ENCODE data around the gene STK4.

STK4 gene

DNA sequence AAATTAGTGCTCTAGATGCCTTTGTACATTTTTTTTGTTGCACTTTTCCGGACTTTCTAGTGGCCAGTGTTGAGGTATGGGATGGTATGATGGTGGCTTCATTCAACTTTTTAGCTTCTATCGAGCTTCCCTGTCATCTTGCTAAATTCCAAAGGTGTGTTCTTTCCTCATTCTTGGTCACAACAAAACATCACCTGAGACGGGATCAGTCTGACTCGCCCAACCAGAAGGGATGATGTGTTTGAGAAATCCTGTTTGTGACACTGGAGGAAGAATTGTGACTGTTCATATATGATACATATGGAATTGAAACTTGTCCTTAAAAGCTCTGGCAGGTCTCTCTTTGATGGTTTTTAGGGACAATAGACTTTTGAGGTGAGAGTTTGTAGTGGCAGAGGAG is 100.8 kb downstream of the STK4 start:
- H3K4ac ChIP-seq (ENCODE audit: low read length) = no peak overlapping the region
- no peak overlapping the region for H4K91ac ChIP-seq (ENCODE audit: low read depth, low read length, poor library complexity)
- H3K36me3 ChIP-seq (replicated peaks in 1 of 2; ENCODE audit: control insufficient read depth in 2 of 2, insufficient read depth in 2 of 2, low read length in 2 of 2) = peaks cover 0 to 16% of the 10 kb centered on the region in 2 donors
- no peak overlapping the region for H3K14ac ChIP-seq (ENCODE audit: low read length)
- H3K79me1 ChIP-seq (ENCODE audit: low read depth, low read length) = peaks cover 2% of the 10 kb centered on the region
- no peak overlapping the region for H2BK12ac ChIP-seq (ENCODE audit: low read length)
- WGBS, 2 donors (ENCODE audit: extremely low coverage in 2 of 2, insufficient read length in 2 of 2, insufficient replicate concordance in 1 of 2) = no CpG with 5 or more reads among the region's 4 CpGs
- no peak overlapping the region for H2BK5ac ChIP-seq (ENCODE audit: low read length)
- H3K4me1 ChIP-seq (ENCODE audit: control insufficient read depth in 2 of 2, insufficient read depth in 1 of 2, low read depth in 1 of 2, low read length in 2 of 2) = no peaks in the 10 kb centered on the region
- H3K9ac ChIP-seq (ENCODE audit: low read depth, low read length, poor library complexity) = no peak overlapping the region
- H3K18ac ChIP-seq (ENCODE audit: low read length) = no peak overlapping the region
- no peak overlapping the region for H4K8ac ChIP-seq (ENCODE audit: low read depth, low read length)
- no peak overlapping the region for H3K4me2 ChIP-seq (ENCODE audit: insufficient read depth, low read length, poor library complexity, severe bottlenecking)
- no peaks in the 10 kb centered on the region for H3K27me3 ChIP-seq (ENCODE audit: control insufficient read depth in 3 of 3, insufficient read depth in 3 of 3, low read depth in 1 of 3, low read length in 3 of 3)
- no peak overlapping the region for H2BK15ac ChIP-seq (ENCODE audit: low read length)
- H2AK5ac ChIP-seq (ENCODE audit: low read depth, low read length) = no peak overlapping the region
- DNase-seq (ENCODE audit: low spot score) = no peak
- no peak overlapping the region for H2BK120ac ChIP-seq (ENCODE audit: low read depth, low read length)
- H3K4me3 ChIP-seq (ENCODE audit: low read length in 2 of 2) = no peak overlapping the region
- no peaks in the 10 kb centered on the region for H3K9me3 ChIP-seq (replicated peaks in 1 of 2; ENCODE audit: control insufficient read depth in 2 of 2, insufficient read depth in 1 of 2, low read depth in 1 of 2, low read length in 2 of 2)
- H2AFZ ChIP-seq (ENCODE audit: low read length) = no peak overlapping the region
- H3K27ac ChIP-seq (replicated peaks; ENCODE audit: low read length) = no peak overlapping the region
- no peak overlapping the region for H3K23ac ChIP-seq (ENCODE audit: low read depth, low read length, poor library complexity)

DNA sequence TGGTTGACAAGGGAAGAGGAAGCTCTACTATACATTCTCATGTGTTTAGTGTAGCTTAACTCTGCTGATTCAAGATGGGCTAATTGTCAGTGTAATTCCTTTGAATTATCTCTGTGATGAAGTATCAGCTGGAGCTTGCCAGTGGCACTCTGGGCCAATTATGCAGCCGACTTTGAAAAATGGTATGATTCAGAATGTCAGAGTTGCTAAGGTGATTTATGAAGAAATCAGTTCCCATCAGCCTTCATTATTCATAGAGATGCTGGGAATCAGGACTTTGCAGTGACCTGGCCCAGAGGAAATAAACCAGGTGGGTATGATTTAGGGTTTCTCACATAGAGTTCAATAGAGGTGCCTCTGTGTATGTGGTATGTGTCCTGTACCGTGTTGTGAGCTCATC is 101.2 kb downstream of the STK4 start:
- peaks cover 0 to 12% of the 10 kb centered on the region in 2 donors for H3K36me3 ChIP-seq (replicated peaks in 1 of 2; ENCODE audit: control insufficient read depth in 2 of 2, insufficient read depth in 2 of 2, low read length in 2 of 2)
- no CpG with 5 or more reads among the region's 2 CpGs for WGBS, 2 donors (ENCODE audit: extremely low coverage in 2 of 2, insufficient read length in 2 of 2, insufficient replicate concordance in 1 of 2)

DNA sequence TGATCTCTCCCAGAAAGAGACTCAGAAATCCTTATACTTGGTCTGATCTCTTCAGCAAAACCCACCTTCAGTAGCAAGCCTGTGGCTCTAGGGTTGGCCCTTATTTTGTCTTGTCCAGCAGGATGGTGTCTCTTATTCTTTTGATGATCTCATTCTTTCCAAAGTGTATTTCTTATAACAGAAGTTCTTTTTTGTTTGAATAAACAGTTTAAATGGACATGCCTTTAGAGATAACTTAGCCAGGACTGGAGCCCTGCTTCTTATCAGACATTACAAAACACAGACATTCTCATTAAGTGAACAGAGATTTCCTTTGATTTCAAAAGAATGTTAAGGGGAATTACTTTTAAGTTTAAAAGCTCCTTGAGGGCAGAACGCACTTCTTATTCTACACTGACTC is 102.9 kb downstream of the STK4 start:
- no CpG with 5 or more reads among the region's 1 CpG for WGBS, 2 donors (ENCODE audit: extremely low coverage in 2 of 2, insufficient read length in 2 of 2, insufficient replicate concordance in 1 of 2)
- Histone ChIP-seq H2BK12ac (ENCODE audit: low read length) (no peak overlapping the region), H4K91ac (ENCODE audit: low read depth, low read length, poor library complexity) (no peak overlapping the region), H3K79me1 (ENCODE audit: low read depth, low read length) (peaks cover 2% of the 10 kb centered on the region), H3K23ac (ENCODE audit: low read depth, low read length, poor library complexity) (no peak overlapping the region), H3K9ac (ENCODE audit: low read depth, low read length, poor library complexity) (no peak overlapping the region), H2AK5ac (ENCODE audit: low read depth, low read length) (no peak overlapping the region), H3K36me3 (replicated peaks in 1 of 2; ENCODE audit: control insufficient read depth in 2 of 2, insufficient read depth in 2 of 2, low read length in 2 of 2) (peaks cover under 1 to 12% of the 10 kb centered on the region in 2 donors), H3K4ac (ENCODE audit: low read length) (no peak overlapping the region), H3K4me2 (ENCODE audit: insufficient read depth, low read length, poor library complexity, severe bottlenecking) (no peak overlapping the region), H3K4me1 (ENCODE audit: control insufficient read depth in 2 of 2, insufficient read depth in 1 of 2, low read depth in 1 of 2, low read length in 2 of 2) (no peaks in the 10 kb centered on the region), H2BK15ac (ENCODE audit: low read length) (no peak overlapping the region), H3K27ac (replicated peaks; ENCODE audit: low read length) (no peak overlapping the region), H3K14ac (ENCODE audit: low read length) (no peak overlapping the region), H4K8ac (ENCODE audit: low read depth, low read length) (no peak overlapping the region), H2BK120ac (ENCODE audit: low read depth, low read length) (no peak overlapping the region), H3K18ac (ENCODE audit: low read length) (no peak overlapping the region), H2BK5ac (ENCODE audit: low read length) (no peak overlapping the region), H3K27me3 (ENCODE audit: control insufficient read depth in 3 of 3, insufficient read depth in 3 of 3, low read depth in 1 of 3, low read length in 3 of 3) (no peaks in the 10 kb centered on the region), H3K9me3 (replicated peaks in 1 of 2; ENCODE audit: control insufficient read depth in 2 of 2, insufficient read depth in 1 of 2, low read depth in 1 of 2, low read length in 2 of 2) (no peaks in the 10 kb centered on the region), H2AFZ (ENCODE audit: low read length) (no peak overlapping the region), H3K4me3 (ENCODE audit: low read length in 2 of 2) (no peak overlapping the region)
- DNase-seq (ENCODE audit: low spot score) = no peak

More for the DNA sequence above, 101.2 kb downstream of the STK4 start:
- H3K9me3 ChIP-seq (replicated peaks in 1 of 2; ENCODE audit: control insufficient read depth in 2 of 2, insufficient read depth in 1 of 2, low read depth in 1 of 2, low read length in 2 of 2) = no peaks in the 10 kb centered on the region
- no peaks in the 10 kb centered on the region for H3K27me3 ChIP-seq (ENCODE audit: control insufficient read depth in 3 of 3, insufficient read depth in 3 of 3, low read depth in 1 of 3, low read length in 3 of 3)
- no peak overlapping the region for H4K8ac ChIP-seq (ENCODE audit: low read depth, low read length)
- H2AFZ ChIP-seq (ENCODE audit: low read length) = no peak overlapping the region
- H2BK12ac ChIP-seq (ENCODE audit: low read length) = no peak overlapping the region
- no peak overlapping the region for H3K4me2 ChIP-seq (ENCODE audit: insufficient read depth, low read length, poor library complexity, severe bottlenecking)
- peaks cover 2% of the 10 kb centered on the region for H3K79me1 ChIP-seq (ENCODE audit: low read depth, low read length)
- no peak overlapping the region for H2BK120ac ChIP-seq (ENCODE audit: low read depth, low read length)
- H3K18ac ChIP-seq (ENCODE audit: low read length) = no peak overlapping the region
- H3K14ac ChIP-seq (ENCODE audit: low read length) = no peak overlapping the region
- no peak overlapping the region for H3K27ac ChIP-seq (replicated peaks; ENCODE audit: low read length)
- H3K23ac ChIP-seq (ENCODE audit: low read depth, low read length, poor library complexity) = no peak overlapping the region
- H3K4ac ChIP-seq (ENCODE audit: low read length) = no peak overlapping the region
- no peak overlapping the region for H2BK5ac ChIP-seq (ENCODE audit: low read length)
- H2BK15ac ChIP-seq (ENCODE audit: low read length) = no peak overlapping the region
- no peaks in the 10 kb centered on the region for H3K4me1 ChIP-seq (ENCODE audit: control insufficient read depth in 2 of 2, insufficient read depth in 1 of 2, low read depth in 1 of 2, low read length in 2 of 2)
- no peak overlapping the region for H4K91ac ChIP-seq (ENCODE audit: low read depth, low read length, poor library complexity)
- DNase-seq (ENCODE audit: low spot score) = no peak
- no peak overlapping the region for H2AK5ac ChIP-seq (ENCODE audit: low read depth, low read length)
- no peak overlapping the region for H3K4me3 ChIP-seq (ENCODE audit: low read length in 2 of 2)
- H3K9ac ChIP-seq (ENCODE audit: low read depth, low read length, poor library complexity) = no peak overlapping the region

DNA sequence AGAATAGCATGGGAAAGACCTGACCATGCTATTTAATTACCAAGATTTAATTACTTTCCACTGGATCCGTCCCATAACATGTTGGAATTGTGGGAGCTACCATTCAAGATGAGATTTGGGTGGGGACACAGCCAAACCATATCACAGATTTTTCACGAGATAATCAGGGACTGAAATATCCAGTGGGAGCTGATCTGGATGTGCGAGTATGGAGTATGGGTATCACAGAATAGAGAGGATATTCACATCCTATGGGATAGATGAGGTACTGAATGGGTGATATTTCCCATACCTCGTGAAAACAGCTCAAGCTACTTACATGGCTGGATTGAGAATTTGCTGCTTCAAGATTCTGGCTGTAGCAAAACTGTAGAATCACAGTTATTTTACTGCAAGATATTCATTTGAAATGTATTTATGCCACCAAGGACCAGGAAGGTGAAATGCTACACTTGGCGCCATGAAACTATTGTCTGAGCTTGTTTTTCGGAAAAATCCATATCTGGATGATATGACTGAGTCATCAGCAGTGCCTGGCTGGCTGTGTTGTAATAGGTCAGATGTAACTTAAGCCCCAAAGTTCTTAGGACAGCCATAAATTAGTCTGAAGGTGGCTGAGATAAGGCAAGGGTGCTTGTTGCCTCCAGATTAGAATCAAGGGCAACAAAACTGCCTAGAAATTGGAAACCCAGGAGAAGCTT is 104.8 kb downstream of the STK4 start:
- no peak overlapping the region for H2BK12ac ChIP-seq (ENCODE audit: low read length)
- WGBS, 2 donors (ENCODE audit: extremely low coverage in 2 of 2, insufficient read length in 2 of 2, insufficient replicate concordance in 1 of 2) = no CpG with 5 or more reads among the region's 6 CpGs

More for the DNA sequence above, 104.8 kb downstream of the STK4 start:
- Histone ChIP-seq H3K27me3 (ENCODE audit: control insufficient read depth in 3 of 3, insufficient read depth in 3 of 3, low read depth in 1 of 3, low read length in 3 of 3) (no peaks in the 10 kb centered on the region), H2BK5ac (ENCODE audit: low read length) (no peak overlapping the region), H3K4me2 (ENCODE audit: insufficient read depth, low read length, poor library complexity, severe bottlenecking) (no peak overlapping the region), H3K14ac (ENCODE audit: low read length) (no peak overlapping the region), H4K91ac (ENCODE audit: low read depth, low read length, poor library complexity) (no peak overlapping the region), H3K23ac (ENCODE audit: low read depth, low read length, poor library complexity) (no peak overlapping the region), H3K9me3 (replicated peaks in 1 of 2; ENCODE audit: control insufficient read depth in 2 of 2, insufficient read depth in 1 of 2, low read depth in 1 of 2, low read length in 2 of 2) (no peaks in the 10 kb centered on the region), H4K8ac (ENCODE audit: low read depth, low read length) (no peak overlapping the region), H3K4me1 (ENCODE audit: control insufficient read depth in 2 of 2, insufficient read depth in 1 of 2, low read depth in 1 of 2, low read length in 2 of 2) (no peaks in the 10 kb centered on the region), H3K4ac (ENCODE audit: low read length) (no peak overlapping the region), H3K9ac (ENCODE audit: low read depth, low read length, poor library complexity) (no peak overlapping the region), H2BK120ac (ENCODE audit: low read depth, low read length) (no peak overlapping the region), H3K27ac (replicated peaks; ENCODE audit: low read length) (no peak overlapping the region), H3K18ac (ENCODE audit: low read length) (no peak overlapping the region), H2AK5ac (ENCODE audit: low read depth, low read length) (no peak overlapping the region), H2BK15ac (ENCODE audit: low read length) (no peak overlapping the region), H3K79me1 (ENCODE audit: low read depth, low read length) (peaks cover 2% of the 10 kb centered on the region), H3K36me3 (replicated peaks in 1 of 2; ENCODE audit: control insufficient read depth in 2 of 2, insufficient read depth in 2 of 2, low read length in 2 of 2) (peaks cover 11 to 29% of the 10 kb centered on the region in 2 donors), H3K4me3 (ENCODE audit: low read length in 2 of 2) (no peak overlapping the region), H2AFZ (ENCODE audit: low read length) (no peak overlapping the region)
- no peak for DNase-seq (ENCODE audit: low spot score)

Data from neuronal stem cell (in vitro differentiated cells).